ENCODE measurements around the gene C20orf173.

Gene C20orf173

GRCh38 chr20:35506872-35507638, 22.4 kb downstream of the C20orf173 start:
- no peak for DNase-seq (ENCODE audit: low spot score)

GRCh38 chr20:35506179-35506578, 23.3 kb downstream of the C20orf173 start:
- DNase-seq (ENCODE audit: low spot score): no peak

GRCh38 chr20:35504751-35505150, 24.7 kb downstream of the C20orf173 start:
- DNase-seq (ENCODE audit: low spot score): no peak

- DNase-seq (ENCODE audit: low spot score): no peak
These were observed 25.5 kb downstream of the C20orf173 start for GRCh38 chr20:35503841-35504561.

GRCh38 chr20:35503281-35503680, 26.2 kb downstream of the C20orf173 start:
- no peak for DNase-seq (ENCODE audit: low spot score)

GRCh38 chr20:35502352-35502751, 27.1 kb downstream of the C20orf173 start:
- DNase-seq (ENCODE audit: low spot score): no peak

- DNase-seq (ENCODE audit: low spot score): no peak
These were observed 30.2 kb downstream of the C20orf173 start for GRCh38 chr20:35499271-35499670.

GRCh38 chr20:35497780-35498189, 31.7 kb downstream of the C20orf173 start:
- no peak for DNase-seq (ENCODE audit: low spot score)

- DNase-seq (ENCODE audit: low spot score): no peak
These were observed 32.1 kb downstream of the C20orf173 start for GRCh38 chr20:35497320-35497719.

- DNase-seq (ENCODE audit: low spot score): no peak
These were observed 33.0 kb downstream of the C20orf173 start for GRCh38 chr20:35496481-35496880.

GRCh38 chr20:35492352-35492751, 37.1 kb downstream of the C20orf173 start:
- no peak for DNase-seq (ENCODE audit: low spot score)

GRCh38 chr20:35491823-35492222, 37.6 kb downstream of the C20orf173 start:
- DNase-seq (ENCODE audit: low spot score): no peak

GRCh38 chr20:35490736-35491181, 38.7 kb downstream of the C20orf173 start:
- no peak for DNase-seq (ENCODE audit: low spot score)

- DNase-seq (ENCODE audit: low spot score): no peak
These were observed 39.7 kb downstream of the C20orf173 start for GRCh38 chr20:35489717-35490116.

GRCh38 chr20:35487479-35487878, 42.0 kb downstream of the C20orf173 start:
- no peak for DNase-seq (ENCODE audit: low spot score)

GRCh38 chr20:35479798-35480197, 49.7 kb downstream of the C20orf173 start:
- no peak for DNase-seq (ENCODE audit: low spot score)

GRCh38 chr20:35478804-35479472, 50.5 kb downstream of the C20orf173 start:
- no peak for DNase-seq (ENCODE audit: low spot score)

Measured in SW480 (cell line).